Mesenchymal stem cell (in vitro differentiated cells and primary cell): ENCODE data around the gene HOXB6.

ENCODE experiments used
- DNase-seq: peaks from one replicate; pipeline ENCODE4 v3.0.0-alpha.2; 2013
- H2AFZ ChIP-seq: one replicate; pipeline ENCODE4 v1.6.1; 2013; ENCODE audit warnings: low read depth, mild to moderate bottlenecking, control low read depth, inconsistent platforms, low read length, moderate library complexity
- H2AK5ac ChIP-seq: 2 replicates; pipeline ENCODE4 v1.6.1; 2013; ENCODE audit warnings: low read length, moderate library complexity, mild to moderate bottlenecking, inconsistent platforms; ENCODE audit not compliant: severe bottlenecking
- H2BK120ac ChIP-seq: one replicate; pipeline ENCODE4 v1.6.1; 2013; ENCODE audit warnings: low read depth, mild to moderate bottlenecking, inconsistent platforms, low read length, moderate library complexity
- H2BK12ac ChIP-seq, 2 experiments: one replicate each; pipeline ENCODE4 v1.6.1; 2013; ENCODE audit warnings: inconsistent platforms in 2 of 2, low read length in 2 of 2, mild to moderate bottlenecking in 2 of 2, moderate library complexity in 2 of 2, control low read depth in 1 of 2
- H2BK15ac ChIP-seq: one replicate; pipeline ENCODE4 v1.6.1; 2013; ENCODE audit warnings: mild to moderate bottlenecking, low read depth, inconsistent platforms; ENCODE audit not compliant: poor library complexity, severe bottlenecking
- H2BK5ac ChIP-seq: 2 replicates; pipeline ENCODE4 v1.6.1; 2013; ENCODE audit warnings: low read depth, mild to moderate bottlenecking, low read length, control low read depth, inconsistent platforms; ENCODE audit not compliant: poor library complexity, severe bottlenecking
- H3K14ac ChIP-seq, 2 experiments: one replicate each; pipeline ENCODE4 v1.6.1; 2013; ENCODE audit warnings: inconsistent platforms in 2 of 2, low read length in 2 of 2, control low read depth in 1 of 2, mild to moderate bottlenecking in 1 of 2, moderate library complexity in 1 of 2
- H3K18ac ChIP-seq, 2 experiments: one replicate each; pipeline ENCODE4 v1.6.1; 2013; ENCODE audit warnings: inconsistent platforms in 2 of 2, low read length in 2 of 2, control low read depth in 1 of 2, low read depth in 1 of 2, mild to moderate bottlenecking in 1 of 2
- H3K23ac ChIP-seq, 2 experiments: one replicate each; pipeline ENCODE4 v1.6.1; 2013; ENCODE audit warnings: inconsistent platforms in 2 of 2, low read length in 2 of 2, mild to moderate bottlenecking in 2 of 2, moderate library complexity in 2 of 2, control low read depth in 1 of 2
- H3K27ac ChIP-seq: 2 replicates; pipeline ENCODE4 v1.5.1; 2013; ENCODE audit warnings: mild to moderate bottlenecking, moderate library complexity, low read length, control low read depth, inconsistent platforms; ENCODE audit not compliant: poor library complexity, severe bottlenecking
- H3K27me3 ChIP-seq, 2 experiments: 2 replicates each; pipeline versions ENCODE4 v1.6.1 to v1.7.0; 2013; ENCODE audit warnings: low read length in 2 of 2, mild to moderate bottlenecking in 2 of 2, moderate library complexity in 2 of 2, control low read depth in 1 of 2, inconsistent platforms in 1 of 2; ENCODE audit not compliant: control insufficient read depth in 1 of 2, insufficient read depth in 1 of 2
- H3K36me3 ChIP-seq, 2 experiments: 2 replicates each; pipeline versions ENCODE4 v1.6.1 to v1.7.0; 2013; ENCODE audit warnings: low read length in 2 of 2, control low read depth in 1 of 2, inconsistent platforms in 1 of 2, low read depth in 1 of 2, mild to moderate bottlenecking in 1 of 2; ENCODE audit not compliant: insufficient read depth in 2 of 2, control insufficient read depth in 1 of 2
- H3K4ac ChIP-seq, 2 experiments: one replicate each; pipeline ENCODE4 v1.6.1; 2013; ENCODE audit warnings: inconsistent platforms in 2 of 2, low read length in 2 of 2, mild to moderate bottlenecking in 2 of 2, moderate library complexity in 2 of 2, control low read depth in 1 of 2, low read depth in 1 of 2
- H3K4me1 ChIP-seq: 2 replicates; pipeline ENCODE4 v1.6.1; 2013; ENCODE audit warnings: low read depth, low read length, control low read depth; ENCODE audit not compliant: control insufficient read depth, insufficient read depth
- H3K4me2 ChIP-seq: 2 replicates; pipeline ENCODE4 v1.6.1; 2013; ENCODE audit warnings: low read length, mild to moderate bottlenecking, inconsistent platforms; ENCODE audit not compliant: poor library complexity, severe bottlenecking
- H3K4me3 ChIP-seq, 2 experiments: 2 replicates each; pipeline versions ENCODE4 v1.5.1 to v1.7.0; 2013; ENCODE audit warnings: low read length in 2 of 2, mild to moderate bottlenecking in 2 of 2, control low read depth in 1 of 2, low read depth in 1 of 2; ENCODE audit not compliant: insufficient read depth in 1 of 2
- H3K79me1 ChIP-seq: replicated peaks from 2 replicates; pipeline ENCODE4 v1.6.1; 2013; ENCODE audit warnings: mild to moderate bottlenecking, control low read depth, low read length, inconsistent platforms; ENCODE audit not compliant: poor library complexity, severe bottlenecking
- H3K9ac ChIP-seq: 2 replicates; pipeline ENCODE4 v1.7.0; 2013; ENCODE audit warnings: mild to moderate bottlenecking, low read length, moderate library complexity
- H3K9me3 ChIP-seq: 2 replicates; pipeline ENCODE4 v1.7.0; 2013; ENCODE audit warnings: mild to moderate bottlenecking, low read length; ENCODE audit not compliant: control insufficient read depth
- H4K8ac ChIP-seq: one replicate; pipeline ENCODE4 v1.6.1; 2013; ENCODE audit warnings: inconsistent platforms, mild to moderate bottlenecking, low read length, moderate library complexity
- H4K91ac ChIP-seq: one replicate; pipeline ENCODE4 v1.6.1; 2013; ENCODE audit warnings: mild to moderate bottlenecking, low read length, inconsistent platforms
- WGBS: methylation state at CpG from one replicate; pipeline ENCODE4 v1.1.7; 2013; ENCODE audit warnings: mixed read lengths; 5-methylcytosine and 5-hydroxymethylcytosine counted together

Gene HOXB6

GRCh38 chr17:48588074-48588415 is 16.7 kb downstream of the HOXB6 start:
- peak overlapping the region; percentile 65 for H2BK120ac ChIP-seq
- peaks cover 10 to 12% of the 10 kb centered on the region in 2 experiments for H3K36me3 ChIP-seq
- no peak for DNase-seq
- peak overlapping the region; percentile 87 to 96 for H3K4ac ChIP-seq
- H2AFZ ChIP-seq: no peak overlapping the region
- peak overlapping the region in 1 of 2 experiments; percentile 37 for H2BK12ac ChIP-seq
- H3K4me2 ChIP-seq: peak overlapping the region; percentile 60
- peak overlapping the region; percentile 70 for H4K8ac ChIP-seq
- H3K14ac ChIP-seq: peak overlapping the region in 1 of 2 experiments; percentile 73
- H2BK15ac ChIP-seq: no peak overlapping the region
- H3K23ac ChIP-seq: peak overlapping the region in 1 of 2 experiments; percentile 75
- WGBS: 10% methylated on average over 2 of the region's 2 CpGs
- no peaks in the 10 kb centered on the region for H3K9me3 ChIP-seq
- peak overlapping the region; percentile 2 for H3K27ac ChIP-seq
- H3K27me3 ChIP-seq: peaks cover 0 to 4% of the 10 kb centered on the region in 2 experiments
- peak overlapping the region; percentile 98 for H3K9ac ChIP-seq
- H3K18ac ChIP-seq: peak overlapping the region; percentile 92 to 96
- no peak overlapping the region for H2AK5ac ChIP-seq
- H3K4me3 ChIP-seq: peak overlapping the region in 1 of 2 experiments; percentile 96
- peak overlapping the region; percentile 36 for H4K91ac ChIP-seq
- peaks cover 31% of the 10 kb centered on the region for H3K4me1 ChIP-seq
- peaks cover 5% of the 10 kb centered on the region for H3K79me1 ChIP-seq
- no peak overlapping the region for H2BK5ac ChIP-seq

DNA sequence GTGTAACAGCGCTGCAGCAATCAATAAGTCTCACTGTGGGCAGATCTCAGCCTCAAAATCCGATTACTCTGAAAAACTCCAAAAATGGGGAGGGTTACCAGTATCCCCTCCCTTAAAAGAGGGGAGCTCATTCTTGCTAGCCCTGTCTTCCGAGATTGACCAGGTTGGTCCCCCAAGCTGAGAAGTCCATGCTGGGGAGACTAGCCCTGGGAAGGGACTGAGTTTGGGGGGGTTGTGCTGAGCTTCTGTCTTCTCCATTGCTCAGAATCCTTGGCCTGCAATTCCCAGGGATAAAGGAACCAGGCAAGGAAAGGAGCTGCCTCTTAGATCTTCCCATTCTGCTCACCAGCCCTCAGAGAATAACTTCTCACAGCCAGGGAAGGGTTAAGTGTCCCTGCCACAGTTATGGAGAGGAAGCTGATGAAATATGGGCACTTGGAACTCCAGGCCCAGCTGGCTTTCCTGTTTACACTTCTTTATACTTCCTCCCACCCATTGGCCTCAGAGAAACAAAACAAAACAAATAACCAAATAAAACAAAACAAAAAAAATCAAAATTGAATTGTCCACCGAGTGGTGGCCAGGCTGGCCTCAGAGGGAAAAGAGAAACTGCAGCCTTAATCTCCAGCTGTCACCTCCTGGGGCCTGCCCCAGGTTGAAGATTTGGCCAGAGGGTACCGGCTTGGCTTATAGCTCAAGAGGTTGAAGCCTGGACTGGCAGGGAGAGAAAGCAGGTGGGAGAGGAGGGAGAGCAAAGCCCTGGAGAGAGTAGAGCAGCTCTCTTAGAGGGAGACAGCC is 17.3 kb downstream of the HOXB6 start:
- Histone ChIP-seq H4K8ac (peak overlapping the region; percentile 85), H3K14ac (peak overlapping the region in 1 of 2 experiments; percentile 93), H2BK15ac (peak overlapping the region; percentile 86), H3K23ac (peak overlapping the region in 1 of 2 experiments; percentile 75), H3K9ac (peak overlapping the region; percentile 98), H2BK12ac (peak overlapping the region; percentile 25 to 67), H2BK120ac (peak overlapping the region; percentile 89), H2BK5ac (no peak overlapping the region), H3K27ac (peak overlapping the region; percentile 3), H3K4me3 (peak overlapping the region in 1 of 2 experiments; percentile 96), H2AK5ac (peak overlapping the region; percentile 49), H3K4ac (peak overlapping the region; percentile 87 to 96), H3K36me3 (peaks cover 10 to 12% of the 10 kb centered on the region in 2 experiments), H2AFZ (no peak overlapping the region), H3K27me3 (peaks cover 0 to 4% of the 10 kb centered on the region in 2 experiments), H4K91ac (peak overlapping the region; percentile 87), H3K4me1 (peaks cover 34% of the 10 kb centered on the region), H3K9me3 (no peaks in the 10 kb centered on the region), H3K18ac (peak overlapping the region; percentile 92 to 99), H3K79me1 (peaks cover 7% of the 10 kb centered on the region), H3K4me2 (peak overlapping the region; percentile 60)
- WGBS: 4% methylated on average over 5 of the region's 5 CpGs
- DNase-seq: peak; percentile 93

DNA sequence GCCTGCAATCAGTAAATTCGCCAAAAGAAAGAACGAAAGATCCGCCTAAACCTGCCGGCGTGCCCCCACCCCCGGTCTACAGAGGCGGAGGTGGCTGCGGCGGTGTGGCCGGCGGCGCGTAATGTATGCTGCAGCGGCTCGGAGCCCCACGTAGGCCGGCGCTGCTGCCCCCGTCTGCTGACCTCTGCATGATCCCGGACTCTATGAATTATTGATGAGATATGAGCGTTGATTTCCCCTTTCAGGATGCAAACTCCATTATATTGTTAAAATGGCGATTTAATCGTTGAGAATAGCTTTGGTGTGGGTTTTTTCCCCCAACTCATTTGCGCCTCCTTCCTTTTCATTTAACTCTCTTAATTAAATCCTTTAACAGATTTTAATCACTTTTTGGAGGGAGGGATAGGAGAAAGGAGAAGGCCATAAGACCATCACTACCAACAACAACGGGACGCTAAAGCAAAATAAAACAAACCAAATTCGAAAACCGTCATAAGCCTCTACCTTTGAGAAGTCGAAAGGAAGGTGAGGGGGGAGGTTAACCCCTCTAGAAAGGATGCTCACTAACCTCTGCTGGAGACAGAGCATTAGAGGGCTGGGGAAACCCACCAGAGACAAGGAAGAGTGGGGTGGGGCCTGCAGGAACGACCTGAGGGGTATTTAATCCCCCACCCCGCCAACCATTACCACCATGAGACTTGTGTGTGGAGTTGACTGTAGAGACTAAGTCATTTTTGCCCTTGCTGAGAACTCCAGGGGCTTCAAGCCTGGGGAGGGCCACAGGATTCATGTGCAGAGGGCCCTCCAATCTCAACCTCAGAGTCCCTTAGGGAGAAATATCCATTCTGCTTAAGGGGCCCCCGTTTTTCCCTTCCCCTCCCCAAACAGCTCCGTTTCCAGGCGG is 18.2 kb downstream of the HOXB6 start:
- H2AFZ ChIP-seq: no peak overlapping the region
- peak overlapping the region; percentile 25 to 84 for H2BK12ac ChIP-seq
- WGBS: under 1% methylated on average over 17 of the region's 34 CpGs

More for the DNA sequence above, 18.2 kb downstream of the HOXB6 start:
- peaks cover 0 to 4% of the 10 kb centered on the region in 2 experiments for H3K27me3 ChIP-seq
- H3K4me1 ChIP-seq: peaks cover 30% of the 10 kb centered on the region
- peaks cover 8% of the 10 kb centered on the region in 2 experiments for H3K36me3 ChIP-seq
- H2BK15ac ChIP-seq: peak overlapping the region; percentile 86
- H3K23ac ChIP-seq: peak overlapping the region in 1 of 2 experiments; percentile 79
- no peaks in the 10 kb centered on the region for H3K9me3 ChIP-seq
- H3K4me3 ChIP-seq: peak overlapping the region; percentile 45 to 96
- H3K14ac ChIP-seq: no peak overlapping the region
- peak overlapping the region; percentile 88 to 99 for H3K18ac ChIP-seq
- H3K9ac ChIP-seq: peak overlapping the region; percentile 98
- H3K4ac ChIP-seq: peak overlapping the region; percentile 39 to 96
- peak overlapping the region; percentile 82 for H3K4me2 ChIP-seq
- H4K91ac ChIP-seq: peak overlapping the region; percentile 87
- peak overlapping the region; percentile 71 for H3K27ac ChIP-seq
- H3K79me1 ChIP-seq: peaks cover 7% of the 10 kb centered on the region
- no peak overlapping the region for H2BK5ac ChIP-seq
- no peak overlapping the region for H4K8ac ChIP-seq
- H2BK120ac ChIP-seq: peak overlapping the region; percentile 89
- peak overlapping the region; percentile 10 for H2AK5ac ChIP-seq
- no peak for DNase-seq
